Activated naive CD8-positive, alpha-beta T cell (primary cell): Measurements from ENCODE around the gene OR8S1.
"Not testable (repeated sequence)": the region's sequence is repeated elsewhere in the genome, so short reads cannot be mapped to it uniquely, and the experiment has no call there.

ENCODE experiments used
- H3K27ac Mint-ChIP-seq: one replicate; pipeline ENCODE4 v1.8.0; 2021; ENCODE audit warnings: mixed read lengths
- H3K27me3 Mint-ChIP-seq: one replicate; pipeline ENCODE4 v1.8.0; 2021; ENCODE audit warnings: mixed read lengths
- H3K36me3 Mint-ChIP-seq: one replicate; pipeline ENCODE4 v1.8.0; 2021; ENCODE audit warnings: mixed read lengths
- H3K4me1 Mint-ChIP-seq: one replicate; pipeline ENCODE4 v1.8.0; 2021; ENCODE audit warnings: low read depth, mixed read lengths
- H3K4me3 Mint-ChIP-seq: one replicate; pipeline ENCODE4 v1.8.0; 2021; ENCODE audit warnings: mild to moderate bottlenecking, mixed read lengths
- H3K9me3 Mint-ChIP-seq: one replicate; pipeline ENCODE4 v1.8.0; 2021; ENCODE audit warnings: low read depth, mixed read lengths

The OR8S1 gene

GRCh38 chr12:48536602-48537001, 11.2 kb downstream of the OR8S1 start:
- Mint-ChIP-seq H3K27me3 (no peaks in the 10 kb centered on the region), H3K9me3 (no peaks in the 10 kb centered on the region), H3K27ac (no peak overlapping the region), H3K36me3 (no peaks in the 10 kb centered on the region), H3K4me1 (peaks cover 28% of the 10 kb centered on the region), H3K4me3 (no peak overlapping the region)

GRCh38 chr12:48542300-48542928, 17.0 kb downstream of the OR8S1 start:
- no peaks in the 10 kb centered on the region for H3K36me3 Mint-ChIP-seq
- H3K27me3 Mint-ChIP-seq, result no peaks in the 10 kb centered on the region
- H3K4me3 Mint-ChIP-seq, result no peak overlapping the region
- H3K9me3 Mint-ChIP-seq, result no peaks in the 10 kb centered on the region
- no peak overlapping the region for H3K27ac Mint-ChIP-seq
- H3K4me1 Mint-ChIP-seq, result peaks cover 8% of the 10 kb centered on the region

- H3K4me1 Mint-ChIP-seq, result peaks cover 5% of the 10 kb centered on the region
- H3K9me3 Mint-ChIP-seq, result no peaks in the 10 kb centered on the region
- H3K36me3 Mint-ChIP-seq, result peaks cover 4% of the 10 kb centered on the region
- H3K27ac Mint-ChIP-seq, result no peak overlapping the region
- H3K4me3 Mint-ChIP-seq, result no peak overlapping the region
- H3K27me3 Mint-ChIP-seq, result no peaks in the 10 kb centered on the region
Measured at GRCh38 chr12:48545833-48546469, 20.5 kb downstream of the OR8S1 start.

- not testable (repeated sequence) for H3K27ac Mint-ChIP-seq, H3K9me3 Mint-ChIP-seq, H3K4me3 Mint-ChIP-seq, H3K27me3 Mint-ChIP-seq, H3K36me3 Mint-ChIP-seq, H3K4me1 Mint-ChIP-seq
Measured at GRCh38 chr12:48547012-48547411, 21.6 kb downstream of the OR8S1 start.

GRCh38 chr12:48551636-48552035, 26.2 kb downstream of the OR8S1 start:
- H3K4me3 Mint-ChIP-seq, H3K27me3 Mint-ChIP-seq, H3K27ac Mint-ChIP-seq, H3K9me3 Mint-ChIP-seq, H3K36me3 Mint-ChIP-seq, H3K4me1 Mint-ChIP-seq: not testable (repeated sequence)

GRCh38 chr12:48553666-48554343, 28.4 kb downstream of the OR8S1 start:
- H3K27ac Mint-ChIP-seq, H3K4me1 Mint-ChIP-seq, H3K36me3 Mint-ChIP-seq, H3K27me3 Mint-ChIP-seq, H3K4me3 Mint-ChIP-seq, H3K9me3 Mint-ChIP-seq: not testable (repeated sequence)

GRCh38 chr12:48556631-48557030, 31.2 kb downstream of the OR8S1 start:
- no peaks in the 10 kb centered on the region for H3K4me1 Mint-ChIP-seq
- H3K9me3 Mint-ChIP-seq, result no peaks in the 10 kb centered on the region
- H3K4me3 Mint-ChIP-seq, result no peak overlapping the region
- H3K27ac Mint-ChIP-seq, result no peak overlapping the region
- no peaks in the 10 kb centered on the region for H3K36me3 Mint-ChIP-seq
- H3K27me3 Mint-ChIP-seq, result peaks cover 9% of the 10 kb centered on the region

- Mint-ChIP-seq H3K4me1 (no peaks in the 10 kb centered on the region), H3K9me3 (no peaks in the 10 kb centered on the region), H3K27me3 (peaks cover 9% of the 10 kb centered on the region), H3K27ac (no peak overlapping the region), H3K4me3 (no peak overlapping the region), H3K36me3 (no peaks in the 10 kb centered on the region)
Measured at GRCh38 chr12:48557919-48558318, 32.5 kb downstream of the OR8S1 start.

GRCh38 chr12:48567731-48568130, 42.3 kb downstream of the OR8S1 start:
- no peak overlapping the region for H3K27ac Mint-ChIP-seq
- no peak overlapping the region for H3K4me3 Mint-ChIP-seq
- peaks cover 5% of the 10 kb centered on the region for H3K27me3 Mint-ChIP-seq

GRCh38 chr12:48569946-48570345, 44.5 kb downstream of the OR8S1 start, which contains the start of gene LALBA:
Gene LALBA, minus strand, starts transcription at chr12:48570046. Its CDS starts 26 bp downstream, at chr12:48570020.
- no peaks in the 10 kb centered on the region for H3K9me3 Mint-ChIP-seq
- H3K27ac Mint-ChIP-seq, result no peak within 1 kb of the TSS
- no peak within 1 kb of the TSS for H3K4me3 Mint-ChIP-seq
- no peaks in the 10 kb centered on the region for H3K36me3 Mint-ChIP-seq
- no peaks in the 10 kb centered on the region for H3K4me1 Mint-ChIP-seq
- peaks cover 5% of the 10 kb centered on the region for H3K27me3 Mint-ChIP-seq

More at GRCh38 chr12:48567731-48568130, 42.3 kb downstream of the OR8S1 start:
- Mint-ChIP-seq H3K4me1 (no peaks in the 10 kb centered on the region), H3K36me3 (no peaks in the 10 kb centered on the region), H3K9me3 (no peaks in the 10 kb centered on the region)

GRCh38 chr12:48572326-48572725, 46.9 kb downstream of the OR8S1 start:
- H3K9me3 Mint-ChIP-seq, result no peaks in the 10 kb centered on the region
- H3K27me3 Mint-ChIP-seq, result peaks cover 5% of the 10 kb centered on the region
- H3K27ac Mint-ChIP-seq, result no peak overlapping the region
- no peaks in the 10 kb centered on the region for H3K4me1 Mint-ChIP-seq
- no peak overlapping the region for H3K4me3 Mint-ChIP-seq
- H3K36me3 Mint-ChIP-seq, result no peaks in the 10 kb centered on the region
